ENCODE measurements around the gene SREK1.

DNA sequence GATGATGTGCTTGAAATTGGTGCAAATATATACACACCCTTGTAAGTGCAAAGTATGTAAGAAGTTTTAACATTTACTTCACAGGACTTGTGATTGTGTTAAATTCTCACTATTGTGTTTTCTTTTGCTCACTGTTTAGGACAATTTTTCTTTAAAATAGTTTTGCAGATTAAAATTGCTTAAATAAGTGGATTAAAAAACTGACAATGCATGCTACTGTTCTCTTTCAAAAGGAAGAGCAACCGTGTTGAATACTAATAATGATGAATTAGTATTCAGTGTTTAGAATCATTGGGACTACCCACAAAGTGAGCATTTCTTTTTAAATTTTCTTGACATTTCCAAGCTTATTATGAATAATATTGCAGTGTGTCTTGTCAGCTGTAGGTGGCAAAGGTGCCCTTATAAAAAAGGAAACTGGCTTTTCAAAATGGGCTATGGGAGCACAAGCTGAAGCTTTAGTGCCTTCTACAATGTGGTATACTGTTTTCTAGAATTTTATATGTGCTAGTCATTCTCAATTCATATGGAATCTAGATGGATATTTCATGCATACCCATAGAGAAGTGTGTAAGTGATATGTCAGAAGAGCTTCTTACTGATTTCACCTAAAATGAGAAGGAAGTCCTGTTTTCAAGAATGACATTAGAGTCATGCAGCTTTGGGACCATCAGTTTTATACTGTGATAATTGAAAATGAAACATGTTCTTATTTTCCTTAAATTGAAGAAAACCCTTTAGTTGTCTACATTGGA, 35.4 kb downstream of the SREK1 start:
- TF ChIP-seq, protein P1, sequence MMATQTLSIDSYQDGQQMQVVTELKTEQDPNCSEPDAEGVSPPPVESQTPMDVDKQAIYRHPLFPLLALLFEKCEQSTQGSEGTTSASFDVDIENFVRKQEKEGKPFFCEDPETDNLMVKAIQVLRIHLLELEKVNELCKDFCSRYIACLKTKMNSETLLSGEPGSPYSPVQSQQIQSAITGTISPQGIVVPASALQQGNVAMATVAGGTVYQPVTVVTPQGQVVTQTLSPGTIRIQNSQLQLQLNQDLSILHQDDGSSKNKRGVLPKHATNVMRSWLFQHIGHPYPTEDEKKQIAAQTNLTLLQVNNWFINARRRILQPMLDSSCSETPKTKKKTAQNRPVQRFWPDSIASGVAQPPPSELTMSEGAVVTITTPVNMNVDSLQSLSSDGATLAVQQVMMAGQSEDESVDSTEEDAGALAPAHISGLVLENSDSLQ (IDR thresholded peaks at IDR 0.05), result no peak
- no peak for TF ChIP-seq LEF1 (IDR thresholded peaks at IDR 0.05; ENCODE audit: borderline replicate concordance)
- no peak for TF ChIP-seq CTBP1 (IDR thresholded peaks at IDR 0.05; ENCODE audit: borderline replicate concordance)
- TF ChIP-seq BHLHE40 (IDR thresholded peaks at IDR 0.05; ENCODE audit: borderline replicate concordance), result no peak
- TF ChIP-seq FOXK2 (IDR thresholded peaks at IDR 0.05), result no peak
- no peak for TF ChIP-seq FOXA1 (IDR thresholded peaks at IDR 0.05)

Data from HEK293T (cell line).